SK-N-SH (cell line): ENCODE results near the gene ITSN1. TPM values are rescaled to one million over a fixed set of nuclear protein-coding genes. Genes with fewer than 3 reads are reported as not detected.
"Not testable (repeated sequence)": the region's sequence is repeated elsewhere in the genome, so short reads cannot be mapped to it uniquely, and the experiment has no call there.

ENCODE experiments used
- CTCF ChIA-PET: fragments of 300-600, 350-600 bp; formaldehyde crosslinking; extraction: SDS; loops from one replicate; lab custom pipeline; 2021; lab: Yijun Ruan, JAX
- POLR2A ChIA-PET: fragments of 350-600 bp; sonication (Branson Sonifier 250); formaldehyde crosslinking; extraction: SDS; loops from one replicate; lab custom pipeline; 2020; ENCODE audit warnings: antibody characterized with exemption, inconsistent platforms; lab: Yijun Ruan, JAX
- DNase-seq: peaks from one replicate; pipeline ENCODE4 v3.0.0; 2012
- H2AFZ ChIP-seq: fragments of 200-600 bp; sonication (generic); 2 replicates; pipeline ENCODE4 v1.8.1; 2016; ENCODE audit warnings: antibody characterized with exemption, mild to moderate bottlenecking, low read depth
- H3F3A ChIP-seq: fragments of 200-600 bp; sonication (generic); replicated peaks from 2 replicates; pipeline ENCODE3; 2016; ENCODE audit warnings: antibody characterized with exemption, mild to moderate bottlenecking; ENCODE audit not compliant: insufficient read depth
- H3K27ac ChIP-seq, 2 experiments: fragments of 200-500 bp in 1 of 2; fragments of 200-600 bp in 1 of 2; sonication (Bioruptor generic) in 1 of 2; sonication (generic), shearing (Covaris generic) in 1 of 2; 2 replicates each; pipeline versions ENCODE4 v1.5.1 to v1.6.1; 2014 to 2016; ENCODE audit warnings: low read depth in 2 of 2, inconsistent platforms in 1 of 2, low read length in 1 of 2, mild to moderate bottlenecking in 1 of 2, mixed read lengths in 1 of 2
- H3K27me3 ChIP-seq: fragments of 200-600 bp; sonication (generic), shearing (Covaris generic); 2 replicates; pipeline ENCODE4 v1.6.1; 2016; ENCODE audit warnings: mixed run types; ENCODE audit not compliant: insufficient read depth
- H3K36me3 ChIP-seq, 2 experiments: fragments of 200-500 bp in 1 of 2; fragments of 200-600 bp in 1 of 2; sonication (Bioruptor generic) in 1 of 2; sonication (generic) in 1 of 2; replicated peaks in 1 of 2; 2 replicates each; pipeline versions ENCODE3 to v1.5.1; 2014 to 2016; ENCODE audit warnings: low read length in 1 of 2, mild to moderate bottlenecking in 1 of 2; ENCODE audit not compliant: insufficient read depth in 2 of 2, control insufficient read depth in 1 of 2
- H3K4me1 ChIP-seq, 2 experiments: fragments of 200-500 bp in 1 of 2; fragments of 200-600 bp in 1 of 2; sonication (Bioruptor generic) in 1 of 2; sonication (generic), shearing (Covaris generic) in 1 of 2; 2 replicates each; pipeline versions ENCODE4 v1.5.1 to v1.6.1; 2014 to 2016; ENCODE audit warnings: low read depth in 1 of 2, low read length in 1 of 2, mixed run types in 1 of 2; ENCODE audit not compliant: insufficient read depth in 2 of 2, control insufficient read depth in 1 of 2
- H3K4me2 ChIP-seq: fragments of 200-600 bp; sonication (generic), shearing (Covaris generic); 2 replicates; pipeline ENCODE4 v1.6.1; 2017; ENCODE audit warnings: mixed run types
- H3K4me3 ChIP-seq, 2 experiments: fragments of 200-500 bp in 1 of 2; fragments of 200-600 bp in 1 of 2; sonication (Bioruptor generic) in 1 of 2; sonication (generic), shearing (Covaris generic) in 1 of 2; 2 replicates each; pipeline versions ENCODE4 v1.5.1 to v1.8.1; 2014 to 2016; ENCODE audit warnings: low read depth in 2 of 2, inconsistent platforms in 1 of 2, low read length in 1 of 2, mild to moderate bottlenecking in 1 of 2, mixed read lengths in 1 of 2, moderate library complexity in 1 of 2
- H3K79me2 ChIP-seq: fragments of 200-600 bp; sonication (generic); 2 replicates; pipeline ENCODE4 v1.8.1; 2017; ENCODE audit warnings: mild to moderate bottlenecking; ENCODE audit not compliant: insufficient read depth
- H3K9ac ChIP-seq: fragments of 200-600 bp; sonication (generic); 2 replicates; pipeline ENCODE4 v1.6.1; 2017; ENCODE audit warnings: mixed run types
- H3K9me2 ChIP-seq: fragments of 200-600 bp; sonication (generic); 2 replicates; pipeline ENCODE4 v1.6.1; 2017; ENCODE audit warnings: mixed run types
- H3K9me3 ChIP-seq: fragments of 200-600 bp; sonication (generic); 2 replicates; pipeline ENCODE4 v1.6.1; 2017; ENCODE audit warnings: mixed run types, mild to moderate bottlenecking, moderate library complexity
- H4K20me1 ChIP-seq: fragments of 200-600 bp; sonication (generic); 2 replicates; pipeline ENCODE4 v1.6.1; 2017; ENCODE audit warnings: mild to moderate bottlenecking, mixed run types; ENCODE audit not compliant: insufficient read depth
- CHD2 ChIP-seq: fragments of 150-350 bp; IDR thresholded peaks from 2 replicates; pipeline ENCODE4 v1.6.1; 2018; ENCODE audit warnings: low read length; ENCODE audit not compliant: partially characterized antibody
- EP300 ChIP-seq, 2 experiments: IDR thresholded peaks; 2 replicates each; pipeline versions ENCODE4 v1.4.0 to v1.6.1; 2012; ENCODE audit warnings: borderline replicate concordance in 1 of 2, low read depth in 1 of 2, low read length in 1 of 2
- EZH2phosphoT487 ChIP-seq: fragments of 200-600 bp; sonication (generic); IDR thresholded peaks from 2 replicates; pipeline ENCODE4 v1.6.1; 2017; ENCODE audit warnings: low read depth, mixed run types, mild to moderate bottlenecking, antibody characterized with exemption, moderate library complexity, borderline replicate concordance
- FOXJ3 ChIP-seq: sonication (generic); formaldehyde crosslinking; IDR thresholded peaks from 2 replicates; pipeline ENCODE4 v1.5.1; 2020; ENCODE audit warnings: mild to moderate bottlenecking, missing genetic modification reagents
- GABPA ChIP-seq: IDR thresholded peaks from 2 replicates; pipeline ENCODE4 v1.4.0; 2012; ENCODE audit warnings: low read depth, mild to moderate bottlenecking
- GATA2 ChIP-seq: sonication (generic); formaldehyde crosslinking; IDR thresholded peaks from 2 replicates; pipeline ENCODE4 v1.5.0; 2020; ENCODE audit warnings: mild to moderate bottlenecking, missing genetic modification reagents
- JUND ChIP-seq: IDR thresholded peaks from 2 replicates; pipeline ENCODE4 v1.4.0; 2012
- MAX ChIP-seq: IDR thresholded peaks from 2 replicates; pipeline ENCODE4 v1.4.0; 2012; ENCODE audit warnings: low read depth
- MXI1 ChIP-seq: IDR thresholded peaks from 2 replicates; pipeline ENCODE4 v1.6.1; 2012; ENCODE audit warnings: mild to moderate bottlenecking, low read depth, low read length, improper control_type of control experiment
- NFIC ChIP-seq: IDR thresholded peaks from 2 replicates; pipeline ENCODE4 v1.4.0; 2012; ENCODE audit warnings: borderline replicate concordance
- POLR2AphosphoS5 ChIP-seq: IDR thresholded peaks from 2 replicates; pipeline ENCODE4 v1.6.1; 2012; ENCODE audit warnings: low read depth, low read length
- RAD21 ChIP-seq: IDR thresholded peaks from 2 replicates; pipeline ENCODE4 v1.6.1; 2012; ENCODE audit warnings: mild to moderate bottlenecking, low read length
- REST ChIP-seq: IDR thresholded peaks from 2 replicates; pipeline ENCODE4 v1.6.1; 2012; ENCODE audit warnings: mild to moderate bottlenecking, low read depth, low read length, moderate library complexity
- RFX5 ChIP-seq: IDR thresholded peaks from 2 replicates; pipeline ENCODE4 v1.6.1; 2012; ENCODE audit warnings: mild to moderate bottlenecking, improper control_type of control experiment, low read length
- RXRA ChIP-seq: IDR thresholded peaks from 2 replicates; pipeline ENCODE4 v1.4.0; 2012; ENCODE audit warnings: low read depth, mild to moderate bottlenecking, borderline replicate concordance
- SIN3A ChIP-seq: IDR thresholded peaks from 2 replicates; pipeline ENCODE4 v1.6.1; 2012; ENCODE audit warnings: low read depth, mild to moderate bottlenecking, low read length, moderate library complexity, borderline replicate concordance
- SMC3 ChIP-seq: IDR thresholded peaks from 2 replicates; pipeline ENCODE4 v1.6.1; 2012; ENCODE audit warnings: low read depth, low read length, improper control_type of control experiment
- TCF12 ChIP-seq: IDR thresholded peaks from 2 replicates; pipeline ENCODE4 v1.4.0; 2012
- TEAD4 ChIP-seq: IDR thresholded peaks from 2 replicates; pipeline ENCODE4 v1.4.0; 2012; ENCODE audit warnings: mild to moderate bottlenecking, borderline replicate concordance; ENCODE audit not compliant: insufficient read depth
- ZBTB33 ChIP-seq: IDR thresholded peaks from 2 replicates; pipeline ENCODE4 v1.4.0; 2012; ENCODE audit warnings: low read depth, borderline replicate concordance
- WGBS: methylation state at CpG from one replicate; pipeline ENCODE4 v1.1.6; 2017; ENCODE audit warnings: low lambda C conversion rate; 5-methylcytosine and 5-hydroxymethylcytosine counted together
- polyA plus RNA-seq, 3 experiments: library from polyadenylated mRNA; depleted of rRNA; stranded (reverse); fragments of >200 nt; gene quantifications; 2 replicates each; pipeline ENCODE4 v1.2.3, GENCODE V29; 2012

Gene ITSN1
- polyA plus RNA-seq, 1 of the 3 experiments (the other 2 are of a cell fraction): 27.8 TPM

- H3K9ac ChIP-seq, H3K36me3 ChIP-seq, H3K4me2 ChIP-seq, DNase-seq, POLR2A ChIA-PET, H3K4me1 ChIP-seq, H4K20me1 ChIP-seq, H3K9me2 ChIP-seq, H3K9me3 ChIP-seq, H3K27me3 ChIP-seq, CTCF ChIA-PET, H3K27ac ChIP-seq, H2AFZ ChIP-seq, H3K79me2 ChIP-seq, H3F3A ChIP-seq, H3K4me3 ChIP-seq: not testable (repeated sequence)
- WGBS: 81% methylated on average over 8 of the region's 8 CpGs
Measured at GRCh38 chr21:33863191-33863590, 220.9 kb downstream of the ITSN1 start.

- Histone ChIP-seq H3K9ac (no peak overlapping the region), H3K79me2 (no peaks in the 10 kb centered on the region), H3K9me3 (no peaks in the 10 kb centered on the region), H4K20me1 (no peaks in the 10 kb centered on the region), H2AFZ (no peak overlapping the region), H3K27me3 (no peaks in the 10 kb centered on the region), H3K27ac (no peak overlapping the region), H3K9me2 (no peaks in the 10 kb centered on the region), H3K36me3 (no peaks in the 10 kb centered on the region), H3K4me2 (no peak overlapping the region), H3K4me1 (no peaks in the 10 kb centered on the region), H3F3A (no peaks in the 10 kb centered on the region), H3K4me3 (no peak overlapping the region)
- CTCF ChIA-PET: no interaction called here
- TF ChIP-seq CHD2 (no peak), FOXJ3 (no peak), REST (no peak), TEAD4 (no peak), GABPA (no peak), NFIC (no peak), GATA2 (CRISPR knock-in tag) (no peak), MAX (no peak), RXRA (no peak), TCF12 (no peak), EZH2phosphoT487 (no peak), ZBTB33 (no peak), EP300 (IDR thresholded peaks at IDR 0.05; ENCODE audit: borderline replicate concordance in 1 of 2, low read depth in 1 of 2, low read length in 1 of 2) (no peak), SMC3 (no peak), POLR2AphosphoS5 (no peak), RFX5 (no peak), JUND (no peak), MXI1 (no peak), SIN3A (no peak), RAD21 (no peak)
- POLR2A ChIA-PET: no interaction called here
- WGBS: 50% methylated on average over 1 of the region's 1 CpG
- DNase-seq: no peak
Measured at GRCh38 chr21:33864150-33864549, 221.8 kb downstream of the ITSN1 start.
